Ammon's horn (tissue), 1 donor: ENCODE measurements around the gene APC.
"Not testable (repeated sequence)": the region's sequence is repeated elsewhere in the genome, so short reads cannot be mapped to it uniquely, and the experiment has no call there.

ENCODE experiments used
- DNase-seq: peaks from one replicate; pipeline ENCODE4 v3.0.0-alpha.2; 2016; ENCODE audit warnings: low spot score

The APC gene

DNA sequence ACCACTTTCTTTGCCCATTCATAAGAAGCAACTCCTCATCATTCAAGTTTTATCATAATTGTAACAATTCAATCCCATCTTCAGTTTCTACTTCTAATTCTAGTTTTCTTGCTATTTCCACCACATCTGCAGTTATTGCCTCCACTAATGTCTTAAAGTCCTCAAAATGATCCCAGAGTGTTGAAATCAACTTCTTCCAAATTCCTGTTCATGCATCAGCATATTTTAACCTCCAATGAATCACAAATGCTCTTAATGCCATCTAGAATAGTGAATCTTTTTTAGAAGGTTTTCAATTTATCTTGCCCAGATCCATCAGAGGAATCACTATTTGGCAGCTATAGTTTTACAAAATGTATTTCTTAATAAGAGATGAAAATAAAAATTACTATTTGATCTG, 120.2 kb downstream of the APC start:
- no peak for DNase-seq

DNA sequence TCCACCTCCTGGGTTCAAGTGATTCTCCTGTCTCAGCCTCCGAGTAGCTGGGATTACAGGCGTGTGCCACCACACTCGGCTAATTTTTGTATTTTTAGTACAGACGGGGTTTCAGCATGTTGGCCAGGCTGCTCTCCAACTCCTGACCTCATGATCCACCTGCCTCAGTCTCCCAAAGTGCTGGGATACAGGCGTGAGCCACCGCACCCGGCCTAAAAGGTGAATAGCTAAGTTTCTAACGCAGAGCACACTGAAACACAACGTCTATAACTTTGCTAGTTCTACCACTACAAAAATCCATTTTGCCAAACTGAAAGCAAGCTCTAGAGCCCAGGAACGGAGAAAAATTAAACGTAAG, 122.9 kb downstream of the APC start:
- not testable (repeated sequence) for DNase-seq

DNA sequence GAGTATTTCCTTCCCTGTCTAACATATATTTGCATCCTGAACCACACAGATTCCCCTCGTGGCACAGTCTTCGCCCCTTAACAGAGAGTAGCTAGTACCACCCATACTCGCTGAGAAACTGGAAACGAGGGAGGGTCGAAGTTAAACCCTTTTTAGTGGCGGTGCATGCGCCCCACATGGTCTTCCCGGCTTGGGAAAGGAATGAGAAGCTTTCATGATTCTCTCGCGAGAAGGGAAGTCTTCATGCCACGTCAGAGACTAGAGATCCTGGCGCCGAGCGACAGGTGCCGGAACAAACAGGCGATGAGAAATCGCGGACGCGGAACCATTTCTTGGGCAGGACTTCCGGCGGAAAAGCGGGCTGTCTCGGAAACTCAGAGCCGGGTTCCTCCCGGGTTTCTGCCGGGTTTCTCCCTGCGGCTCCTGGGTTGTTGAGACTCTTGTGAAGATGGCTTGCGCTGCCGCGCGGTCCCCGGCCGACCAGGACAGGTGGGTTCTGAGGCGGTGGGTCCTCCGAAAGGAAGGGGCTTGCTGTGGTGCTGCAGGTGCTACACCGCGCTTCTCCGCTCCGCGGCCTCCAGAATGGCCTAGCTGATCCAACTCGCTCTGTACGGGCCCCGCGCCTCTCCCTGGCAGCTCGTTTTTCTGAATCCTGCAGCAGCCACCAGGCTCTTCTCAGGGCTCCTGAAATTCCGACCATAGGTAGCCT, 123.4 kb downstream of the APC start, which contains the start of gene SRP19:
TSS of gene SRP19 (plus strand) at position 359 of the 709 bp plus-strand sequence. CDS start at position 449, 90 bp downstream.
- DNase-seq, result peak; percentile 97

DNA sequence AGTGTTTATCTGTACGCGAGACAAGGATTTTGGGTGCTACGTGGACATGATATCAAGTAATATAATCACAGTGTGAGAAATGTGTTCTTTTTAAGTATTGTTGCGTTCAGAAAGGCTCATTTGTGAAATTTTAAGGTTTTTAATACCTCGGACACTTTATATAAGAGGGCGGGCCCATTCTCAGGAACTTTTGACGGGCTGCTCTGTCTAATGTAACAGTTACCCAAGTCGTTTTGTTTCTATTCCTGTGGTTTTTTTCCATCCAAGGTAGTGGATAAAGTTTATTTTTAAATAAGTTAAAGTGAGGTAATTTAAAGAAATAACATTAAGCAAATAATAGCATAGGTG, 123.9 kb downstream of the APC start:
- DNase-seq, result no peak

DNA sequence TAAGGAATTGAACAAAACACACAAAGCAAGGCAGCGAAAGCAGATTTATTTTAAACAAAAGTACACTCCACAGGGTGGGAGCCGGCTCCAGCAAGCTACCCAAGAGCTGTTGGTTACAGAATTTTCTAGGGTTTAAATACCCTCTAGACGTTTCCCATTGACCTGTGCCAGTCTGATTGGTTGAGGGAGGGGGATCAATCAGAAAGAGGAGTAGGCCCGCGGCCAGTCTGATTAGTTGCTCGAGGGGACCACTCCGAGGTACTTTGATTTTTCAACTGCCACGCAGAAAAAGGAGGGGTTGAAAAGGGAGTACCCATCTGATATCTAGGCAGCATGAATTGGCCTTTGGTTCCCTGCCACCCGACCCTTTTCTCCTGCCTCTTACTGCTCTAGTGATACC, 124.4 kb downstream of the APC start:
- no peak for DNase-seq

DNA sequence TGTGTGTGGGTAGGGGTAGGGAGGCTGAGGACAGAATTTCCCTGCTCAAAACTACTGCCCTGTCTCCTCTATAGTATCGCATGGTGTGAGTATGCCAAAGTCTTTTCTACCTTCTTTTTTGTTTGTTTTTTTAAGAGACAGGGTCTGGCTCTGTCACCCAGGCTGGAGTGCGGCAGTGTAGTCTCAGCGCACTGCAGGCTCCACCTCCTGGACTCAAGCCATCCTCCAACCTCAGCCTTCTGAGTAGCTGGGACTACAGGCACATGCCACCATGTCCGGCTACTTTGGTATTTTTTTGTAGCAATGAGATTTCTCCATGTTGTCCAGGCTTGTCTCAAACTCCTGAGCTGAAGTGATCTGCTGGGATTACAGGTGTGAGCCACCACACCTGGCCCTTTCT, 125.9 kb downstream of the APC start:
- DNase-seq, result no peak

DNA sequence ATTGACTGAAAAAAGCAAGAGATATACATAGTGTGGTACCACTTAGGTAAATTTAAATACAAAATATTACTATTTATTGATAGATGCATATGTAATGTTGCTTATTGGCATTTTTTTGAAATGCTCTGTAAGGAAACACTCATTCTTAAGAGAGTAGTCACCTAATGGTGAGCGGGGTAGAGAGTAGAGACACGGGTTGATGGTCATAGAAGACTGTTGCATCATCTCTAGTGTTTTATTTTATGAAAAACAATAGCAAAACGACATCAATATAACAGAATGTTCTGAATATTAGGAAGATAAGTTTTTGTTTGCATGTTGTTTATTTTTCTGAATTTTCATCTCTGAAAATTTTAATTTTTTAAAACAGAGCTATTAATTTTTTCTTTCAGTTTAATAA, 127.4 kb downstream of the APC start:
- DNase-seq, result no peak

DNA sequence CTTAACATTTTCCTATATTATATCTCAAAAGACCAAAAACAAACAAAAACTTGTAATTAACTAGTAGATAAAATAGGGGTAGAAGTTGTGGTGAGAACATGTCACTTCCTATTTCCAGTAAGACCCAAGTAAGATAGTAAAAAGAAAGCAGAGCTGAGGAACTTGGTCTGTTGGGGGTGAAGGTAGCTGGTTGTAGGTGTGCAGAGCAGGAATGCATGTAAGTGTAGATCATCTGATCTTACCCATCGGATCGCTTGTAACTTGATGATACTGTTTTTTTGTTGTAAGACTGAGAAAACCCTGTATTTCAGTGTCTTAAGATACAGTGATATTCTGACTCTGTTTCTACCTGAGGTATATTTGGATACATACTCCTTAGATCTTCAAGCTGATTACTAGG, 129.1 kb downstream of the APC start:
- no peak for DNase-seq

DNA sequence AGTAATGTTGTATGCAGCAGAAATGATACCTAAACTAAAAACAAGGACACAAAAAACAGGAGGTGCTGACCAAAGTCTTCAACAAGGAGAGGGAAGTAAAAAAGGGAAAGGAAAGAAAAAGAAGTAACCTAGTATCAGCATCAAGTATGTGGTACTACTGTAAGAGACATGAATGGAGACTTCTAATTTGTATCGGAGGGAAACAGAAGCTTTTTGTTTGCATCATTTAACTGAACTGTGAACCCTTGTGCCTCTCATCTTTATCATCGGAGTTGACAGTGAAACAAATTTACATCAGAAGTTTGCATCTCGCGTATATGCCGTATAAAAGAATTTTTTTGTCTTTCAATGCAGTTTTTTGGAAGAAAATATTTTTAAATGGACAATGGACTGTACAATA, 129.7 kb downstream of the APC start:
- no peak for DNase-seq

DNA sequence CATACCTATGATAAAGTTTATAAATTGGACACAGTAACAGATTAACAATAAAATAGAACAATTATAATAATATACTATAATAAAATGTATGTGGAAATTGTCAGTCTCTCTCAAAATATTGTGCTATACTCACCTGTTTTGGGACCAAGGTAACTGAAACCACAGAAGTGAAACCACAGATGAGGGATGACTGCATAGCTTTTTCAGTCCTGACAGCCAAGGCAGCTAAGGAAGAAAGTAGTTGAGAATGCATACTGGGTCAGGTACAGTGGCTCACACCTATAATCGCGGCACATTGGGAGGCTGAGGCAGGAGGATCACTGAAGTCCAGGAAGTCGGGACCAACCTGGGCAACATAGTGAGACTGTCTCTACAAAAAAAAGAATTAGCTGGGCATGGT, 132.3 kb downstream of the APC start:
- no peak for DNase-seq

DNA sequence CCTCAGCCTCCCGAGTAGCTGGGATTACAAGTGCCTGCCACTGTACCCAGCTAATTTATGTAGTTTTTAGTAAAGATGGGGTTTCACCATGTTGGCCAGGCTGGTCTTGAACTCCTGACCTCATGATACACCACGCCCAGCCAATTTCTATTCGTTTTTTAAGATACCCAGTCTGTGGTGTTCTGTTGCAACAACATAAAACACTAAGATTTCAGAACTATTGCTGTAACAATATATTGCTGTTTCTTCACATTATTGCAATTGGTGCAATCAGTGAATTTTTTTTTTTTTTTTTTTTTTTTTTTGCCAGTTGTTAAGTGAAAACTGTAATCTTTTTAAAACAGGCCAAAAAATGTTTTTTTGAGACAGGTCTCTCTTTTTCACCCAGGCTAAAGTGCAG, 133.3 kb downstream of the APC start:
- DNase-seq, result no peak

DNA sequence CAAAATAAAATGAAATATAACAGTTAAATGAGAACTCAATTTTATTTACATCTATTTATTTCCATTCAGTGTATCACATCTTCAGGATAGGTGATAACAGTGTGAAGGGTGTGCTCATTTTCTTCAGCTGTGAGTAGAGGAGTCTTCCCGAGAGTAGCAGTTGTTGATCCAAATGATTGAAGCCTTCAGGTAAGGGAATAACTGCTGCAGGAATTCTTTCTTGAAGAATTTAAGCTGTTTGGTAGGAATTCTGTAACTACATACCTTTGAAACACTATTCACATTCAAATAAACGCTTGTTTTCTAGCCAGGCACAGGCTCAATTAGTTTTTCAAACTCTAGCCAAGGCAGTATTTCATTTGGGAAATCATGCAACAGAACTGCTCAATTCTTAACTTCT, 138.7 kb downstream of the APC start:
- DNase-seq, result no peak

DNA sequence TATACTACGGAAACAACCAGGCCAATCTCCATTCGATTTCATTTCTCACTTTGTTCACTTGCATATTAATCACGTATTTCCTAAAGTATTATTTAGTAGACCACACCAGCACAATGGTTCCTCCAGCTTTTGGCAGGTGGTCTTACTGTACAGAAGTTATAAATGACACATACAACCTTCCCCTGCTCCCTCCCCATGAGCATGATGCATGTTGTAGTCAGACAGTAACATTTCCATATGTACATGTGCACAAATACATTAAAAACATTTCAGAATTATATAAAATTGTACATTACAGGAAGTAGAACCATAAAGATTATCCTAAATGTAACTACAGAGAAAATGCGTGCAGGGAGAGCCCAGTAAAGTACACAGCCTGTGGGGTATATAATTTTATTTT, 140.4 kb downstream of the APC start:
- DNase-seq, result no peak

DNA sequence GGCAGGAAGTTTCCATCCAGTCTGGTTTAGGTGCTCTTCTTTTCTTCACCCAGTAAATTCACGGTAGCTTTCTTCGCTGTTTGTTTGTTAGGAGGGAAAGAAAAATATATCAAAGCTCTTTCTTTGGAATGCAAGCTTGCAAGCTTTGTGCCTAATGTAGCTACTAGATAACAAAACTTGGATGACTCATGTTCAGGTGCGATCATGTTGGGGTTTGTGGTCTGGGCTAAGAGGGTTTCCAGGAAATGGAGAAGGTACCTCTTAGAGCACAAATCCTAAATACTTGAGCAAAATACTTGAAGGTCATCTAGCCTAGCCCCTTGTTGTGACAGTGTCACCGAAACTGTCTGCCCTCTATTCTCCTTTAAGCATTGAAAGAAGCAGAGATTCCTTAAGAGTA, 141.1 kb downstream of the APC start:
- no peak for DNase-seq

DNA sequence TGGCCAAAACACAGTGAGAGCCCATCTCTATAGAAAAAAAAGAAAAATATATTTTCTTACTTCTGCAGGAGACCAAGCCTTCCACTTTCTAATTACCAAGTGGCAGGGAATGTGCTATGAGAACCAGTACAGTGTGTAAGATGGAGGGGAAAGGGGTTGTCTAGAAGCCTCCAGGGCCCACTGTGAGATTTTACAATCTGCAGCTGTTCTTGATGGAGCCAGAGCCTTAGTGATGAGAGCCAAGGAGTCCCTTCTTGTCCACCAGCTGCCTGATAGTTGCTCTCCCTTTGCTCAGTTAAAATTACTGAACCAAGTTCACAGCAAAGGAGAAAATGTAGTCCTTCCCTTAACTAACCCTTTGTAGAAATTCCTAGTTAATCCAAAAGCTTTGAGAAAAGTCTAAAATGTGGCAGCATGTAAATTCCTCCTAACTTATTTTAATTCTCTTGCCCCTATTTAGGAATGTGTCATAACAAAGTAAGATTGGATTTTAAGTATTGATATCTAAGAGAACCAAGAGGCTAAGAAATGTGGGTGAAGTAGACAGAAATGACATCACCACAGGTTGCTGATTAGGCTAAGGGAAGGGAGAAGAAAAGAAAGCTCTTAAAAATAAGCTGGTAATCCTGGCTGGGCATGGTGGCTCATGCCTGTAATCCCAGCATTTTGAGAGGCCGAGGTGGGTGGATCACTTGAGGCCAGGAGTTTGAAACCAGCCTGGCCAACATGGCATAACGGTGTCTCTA, 142.7 kb downstream of the APC start:
- DNase-seq, result no peak

DNA sequence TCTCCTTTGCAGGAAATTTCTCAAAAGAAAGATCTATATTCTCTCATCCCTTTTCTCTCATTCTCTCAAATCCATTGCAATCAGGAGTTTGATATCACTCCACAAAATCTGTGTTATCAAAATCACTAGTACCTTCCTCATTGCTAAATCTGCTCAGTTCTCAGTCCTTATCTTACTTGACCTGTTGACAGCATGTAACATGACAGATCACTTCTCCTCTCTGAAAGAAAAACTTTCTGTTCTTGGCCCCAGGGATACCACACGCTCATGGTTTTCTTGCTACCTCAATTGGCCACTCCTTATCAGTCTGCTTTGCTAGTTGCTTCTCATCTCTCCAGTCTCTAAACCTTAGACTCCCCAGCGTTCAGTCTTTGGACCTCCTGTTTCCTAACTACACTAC, 145.5 kb downstream of the APC start:
- DNase-seq, result no peak

DNA sequence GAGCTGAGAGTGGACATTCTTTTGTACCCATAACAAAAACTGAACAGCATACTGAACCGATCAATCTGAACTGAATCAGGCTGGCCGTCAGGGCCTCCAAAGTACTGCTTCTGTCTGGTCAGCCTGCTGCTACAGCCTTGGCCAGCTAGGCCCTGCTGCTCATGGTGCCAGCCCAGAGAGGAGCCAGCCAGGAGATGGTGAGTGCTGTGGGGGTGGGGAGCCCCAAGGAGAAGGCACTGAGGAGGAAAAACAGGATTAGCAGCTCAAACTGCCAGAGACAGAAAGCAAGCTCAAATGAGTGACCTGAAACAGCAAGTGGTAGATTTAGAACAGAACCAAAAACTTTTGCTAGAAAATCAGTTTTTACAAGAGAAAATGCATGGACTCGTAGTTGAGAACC, 147.3 kb downstream of the APC start:
- DNase-seq, result peak; percentile 79

DNA sequence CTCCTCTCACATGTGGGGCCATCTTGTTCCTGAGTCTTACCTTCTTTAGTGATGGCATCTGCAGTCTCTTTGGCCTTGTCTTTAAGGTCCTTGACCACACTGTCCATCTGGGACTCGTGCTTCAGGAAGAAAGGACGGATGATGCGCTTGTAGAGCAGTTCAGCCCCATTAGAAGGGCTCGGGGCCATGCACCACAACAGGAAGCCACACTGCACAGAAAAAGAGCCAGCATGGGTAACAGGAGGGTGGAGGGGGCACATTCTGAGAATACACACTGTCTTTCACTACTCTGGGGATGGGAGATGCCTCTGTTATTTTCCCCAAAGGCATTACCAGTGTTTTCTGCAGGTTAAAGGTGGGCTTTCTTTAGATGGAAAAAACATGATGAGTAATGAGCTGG, 149.3 kb downstream of the APC start:
- DNase-seq, result no peak

DNA sequence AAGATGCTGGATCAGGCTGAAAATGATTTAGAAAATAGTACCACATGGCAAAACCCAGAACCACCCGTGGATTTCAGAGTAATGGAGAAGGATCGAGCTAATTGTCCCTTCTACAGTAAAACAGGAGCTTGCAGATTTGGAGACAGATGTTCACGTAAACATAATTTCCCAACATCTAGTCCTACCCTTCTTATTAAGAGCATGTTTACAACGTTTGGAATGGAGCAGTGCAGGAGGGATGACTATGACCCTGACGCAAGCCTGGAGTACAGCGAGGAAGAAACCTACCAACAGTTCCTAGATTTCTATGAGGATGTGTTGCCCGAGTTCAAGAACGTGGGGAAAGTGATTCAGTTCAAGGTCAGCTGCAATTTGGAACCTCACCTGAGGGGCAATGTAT, 154.4 kb downstream of the APC start:
- not testable (repeated sequence) for DNase-seq

DNA sequence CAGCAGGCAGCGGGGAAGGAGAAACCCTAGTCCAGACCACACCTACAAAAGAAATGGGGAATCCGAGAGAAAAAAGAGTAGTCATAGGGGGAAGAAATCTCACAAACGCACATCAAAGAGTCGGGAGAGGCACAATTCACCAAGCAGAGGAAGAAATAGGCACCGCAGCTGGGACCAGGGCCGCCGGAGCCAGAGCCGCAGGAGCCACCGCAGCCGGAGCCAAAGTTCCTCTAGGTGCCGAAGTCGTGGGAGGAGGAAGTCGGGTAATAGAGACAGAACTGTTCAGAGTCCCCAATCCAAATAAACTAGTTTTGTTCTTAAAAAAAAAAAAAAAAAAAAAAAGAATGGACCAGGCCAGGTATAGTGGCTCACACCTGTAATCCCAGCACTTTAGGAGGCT, 155.1 kb downstream of the APC start:
- DNase-seq, result no peak

DNA sequence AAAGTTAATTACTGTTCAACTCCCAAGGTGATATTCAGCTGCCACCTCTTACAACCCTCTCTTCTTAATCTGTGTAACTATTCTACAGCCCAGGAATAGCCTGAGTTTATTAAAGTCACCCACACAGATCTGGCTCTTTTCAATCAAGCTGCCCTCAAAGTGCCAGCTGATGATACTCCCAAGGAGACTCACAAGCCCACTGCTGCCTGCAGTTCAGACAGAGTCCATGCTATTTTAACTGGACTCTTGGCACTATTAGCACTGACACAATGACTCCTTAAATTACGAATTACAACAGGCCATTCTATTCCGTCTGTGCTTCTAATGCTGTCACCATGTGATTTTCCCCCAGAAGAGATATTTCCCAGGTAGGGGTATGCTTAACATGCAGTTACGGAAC, 158.0 kb downstream of the APC start:
- DNase-seq, result no peak
